KMS-11 (cell line): ENCODE measurements around the gene COL16A1.

Experiments used
- H2AFZ ChIP-seq: fragments of 200-600 bp; sonication (generic); 2 replicates; pipeline ENCODE4 v1.6.1; 2016; ENCODE audit warnings: antibody characterized with exemption, mixed run types, low read depth
- H3K27ac ChIP-seq: fragments of 200-600 bp; sonication (generic); 2 replicates; pipeline ENCODE4 v1.6.1; 2016; ENCODE audit warnings: mild to moderate bottlenecking, mixed run types
- H3K27me3 ChIP-seq: fragments of 200-600 bp; sonication (generic); 2 replicates; pipeline ENCODE4 v1.6.1; 2017; ENCODE audit warnings: mild to moderate bottlenecking, low read depth, mixed run types, moderate library complexity; ENCODE audit not compliant: insufficient read depth
- H3K36me3 ChIP-seq: fragments of 200-600 bp; sonication (generic); 2 replicates; pipeline ENCODE4 v1.6.1; 2017; ENCODE audit warnings: mild to moderate bottlenecking, mixed run types; ENCODE audit not compliant: insufficient read depth
- H3K4me1 ChIP-seq: fragments of 200-600 bp; sonication (generic); 2 replicates; pipeline ENCODE4 v1.6.1; 2016; ENCODE audit warnings: mild to moderate bottlenecking, low read depth, mixed run types; ENCODE audit not compliant: poor library complexity, severe bottlenecking
- H3K4me2 ChIP-seq: fragments of 200-600 bp; sonication (generic); 2 replicates; pipeline ENCODE4 v1.7.0; 2016; ENCODE audit warnings: mild to moderate bottlenecking, mixed run types
- H3K4me3 ChIP-seq: fragments of 200-600 bp; sonication (generic); IDR thresholded peaks from 2 replicates; pipeline ENCODE4 v1.6.1; 2017; ENCODE audit warnings: low read depth, low read length, mixed read lengths; ENCODE audit not compliant: insufficient read depth
- H3K79me2 ChIP-seq: fragments of 200-600 bp; sonication (generic); 2 replicates; pipeline ENCODE4 v1.6.1; 2016; ENCODE audit warnings: low read depth, mixed run types; ENCODE audit not compliant: insufficient read depth
- H3K9ac ChIP-seq: fragments of 200-600 bp; sonication (generic); 2 replicates; pipeline ENCODE4 v1.6.1; 2016; ENCODE audit warnings: mild to moderate bottlenecking, mixed run types
- H4K20me1 ChIP-seq: fragments of 200-600 bp; sonication (generic); 2 replicates; pipeline ENCODE4 v1.6.1; 2016; ENCODE audit warnings: mild to moderate bottlenecking, mixed run types; ENCODE audit not compliant: insufficient read depth
- TF ChIP-seq, protein P1 (sequence below): fragments of 200-600 bp; sonication (generic); conservative IDR thresholded peaks from 2 replicates; pipeline ENCODE4 v1.6.1; 2017; ENCODE audit warnings: low read depth, mild to moderate bottlenecking, antibody characterized with exemption, low read length, moderate library complexity, mixed read lengths

Gene COL16A1

DNA sequence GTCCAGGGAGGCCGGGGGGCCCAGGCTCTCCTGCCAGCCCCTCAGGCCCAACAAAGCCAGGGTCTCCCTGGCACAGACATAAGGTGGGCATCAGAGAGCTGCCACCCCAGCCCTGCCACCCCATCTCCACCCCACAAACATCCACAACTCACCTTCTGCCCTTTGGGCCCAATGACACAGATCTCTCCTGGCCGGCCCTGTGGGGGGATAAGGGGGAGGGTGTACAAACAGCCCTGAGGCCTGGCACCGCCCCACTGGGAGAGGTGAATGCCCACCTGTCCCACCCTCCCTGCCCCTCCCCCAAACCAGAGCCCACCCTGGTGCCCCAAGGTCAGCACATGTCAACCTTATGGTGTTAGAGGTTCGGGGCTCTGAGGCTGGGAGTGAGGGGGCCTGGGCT, 12.4 kb downstream of the COL16A1 start:
- H3K36me3 ChIP-seq: no peaks in the 10 kb centered on the region

DNA sequence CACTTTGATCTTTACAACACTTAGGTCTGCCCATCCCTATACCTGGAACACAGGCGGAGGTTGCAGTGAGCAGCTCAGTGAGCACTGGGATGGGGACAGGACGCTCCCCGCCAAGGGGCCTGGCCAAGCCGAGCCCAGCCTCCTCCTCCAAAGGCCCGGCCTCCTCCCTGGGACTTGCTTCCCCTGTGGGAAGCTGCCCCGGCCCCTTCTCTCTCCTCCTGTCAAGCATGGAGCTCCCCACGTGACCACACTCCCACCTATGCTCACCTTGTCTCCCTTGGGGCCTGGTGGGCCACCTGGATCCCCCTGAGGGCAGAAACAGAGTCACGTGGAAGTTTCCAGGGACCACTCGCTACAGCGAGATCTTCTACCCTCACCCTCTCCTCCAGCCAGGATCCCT, 12.9 kb downstream of the COL16A1 start:
- no peak overlapping the region for H3K9ac ChIP-seq
- H3K36me3 ChIP-seq: no peaks in the 10 kb centered on the region
- no peaks in the 10 kb centered on the region for H3K79me2 ChIP-seq
- H3K27me3 ChIP-seq: peaks cover 54% of the 10 kb centered on the region; the same call in 1 of the 2 replicates
- H3K4me3 ChIP-seq: no peak overlapping the region
- H3K4me1 ChIP-seq: no peaks in the 10 kb centered on the region
- no peaks in the 10 kb centered on the region for H4K20me1 ChIP-seq
- no peak overlapping the region for H3K27ac ChIP-seq
- TF ChIP-seq, protein P1, sequence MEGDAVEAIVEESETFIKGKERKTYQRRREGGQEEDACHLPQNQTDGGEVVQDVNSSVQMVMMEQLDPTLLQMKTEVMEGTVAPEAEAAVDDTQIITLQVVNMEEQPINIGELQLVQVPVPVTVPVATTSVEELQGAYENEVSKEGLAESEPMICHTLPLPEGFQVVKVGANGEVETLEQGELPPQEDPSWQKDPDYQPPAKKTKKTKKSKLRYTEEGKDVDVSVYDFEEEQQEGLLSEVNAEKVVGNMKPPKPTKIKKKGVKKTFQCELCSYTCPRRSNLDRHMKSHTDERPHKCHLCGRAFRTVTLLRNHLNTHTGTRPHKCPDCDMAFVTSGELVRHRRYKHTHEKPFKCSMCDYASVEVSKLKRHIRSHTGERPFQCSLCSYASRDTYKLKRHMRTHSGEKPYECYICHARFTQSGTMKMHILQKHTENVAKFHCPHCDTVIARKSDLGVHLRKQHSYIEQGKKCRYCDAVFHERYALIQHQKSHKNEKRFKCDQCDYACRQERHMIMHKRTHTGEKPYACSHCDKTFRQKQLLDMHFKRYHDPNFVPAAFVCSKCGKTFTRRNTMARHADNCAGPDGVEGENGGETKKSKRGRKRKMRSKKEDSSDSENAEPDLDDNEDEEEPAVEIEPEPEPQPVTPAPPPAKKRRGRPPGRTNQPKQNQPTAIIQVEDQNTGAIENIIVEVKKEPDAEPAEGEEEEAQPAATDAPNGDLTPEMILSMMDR: no peak
- no peak overlapping the region for H2AFZ ChIP-seq
- no peak overlapping the region for H3K4me2 ChIP-seq

More for the DNA sequence above, 12.4 kb downstream of the COL16A1 start:
- H3K27me3 ChIP-seq: peaks cover 49% of the 10 kb centered on the region; the same call in 1 of the 2 replicates
- H3K9ac ChIP-seq: no peak overlapping the region
- TF ChIP-seq, protein P1: no peak
- H3K79me2 ChIP-seq: no peaks in the 10 kb centered on the region
- H2AFZ ChIP-seq: no peak overlapping the region
- no peaks in the 10 kb centered on the region for H4K20me1 ChIP-seq
- H3K4me3 ChIP-seq: no peak overlapping the region
- no peaks in the 10 kb centered on the region for H3K4me1 ChIP-seq
- no peak overlapping the region for H3K4me2 ChIP-seq
- H3K27ac ChIP-seq: no peak overlapping the region

DNA sequence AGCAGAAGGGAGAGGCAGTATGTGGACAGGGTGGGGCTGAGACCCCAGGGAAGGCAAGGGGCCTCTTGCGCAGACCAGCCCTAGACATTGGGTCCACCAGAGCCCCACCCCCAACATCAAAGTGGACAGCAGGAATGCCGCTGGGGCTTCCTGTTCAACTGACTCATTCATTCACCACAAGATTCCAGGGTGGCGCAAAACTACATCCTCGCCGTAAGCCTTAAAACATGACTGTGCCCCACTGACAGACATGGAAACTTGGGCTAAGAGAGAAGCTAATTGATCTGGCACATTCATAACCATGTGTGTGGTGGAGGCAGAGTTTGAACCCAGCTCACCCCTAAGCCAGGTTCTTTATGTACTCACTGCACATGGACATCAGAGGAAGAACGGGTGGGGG, 14.0 kb downstream of the COL16A1 start:
- H3K9ac ChIP-seq: no peak overlapping the region
- H3K79me2 ChIP-seq: no peaks in the 10 kb centered on the region
- H3K4me1 ChIP-seq: no peaks in the 10 kb centered on the region
- H3K27me3 ChIP-seq: peaks cover 65% of the 10 kb centered on the region
- TF ChIP-seq, protein P1: no peak
- H2AFZ ChIP-seq: no peak overlapping the region
- no peak overlapping the region for H3K4me3 ChIP-seq
- no peaks in the 10 kb centered on the region for H4K20me1 ChIP-seq
- H3K4me2 ChIP-seq: no peak overlapping the region
- no peak overlapping the region for H3K27ac ChIP-seq
- H3K36me3 ChIP-seq: no peaks in the 10 kb centered on the region

DNA sequence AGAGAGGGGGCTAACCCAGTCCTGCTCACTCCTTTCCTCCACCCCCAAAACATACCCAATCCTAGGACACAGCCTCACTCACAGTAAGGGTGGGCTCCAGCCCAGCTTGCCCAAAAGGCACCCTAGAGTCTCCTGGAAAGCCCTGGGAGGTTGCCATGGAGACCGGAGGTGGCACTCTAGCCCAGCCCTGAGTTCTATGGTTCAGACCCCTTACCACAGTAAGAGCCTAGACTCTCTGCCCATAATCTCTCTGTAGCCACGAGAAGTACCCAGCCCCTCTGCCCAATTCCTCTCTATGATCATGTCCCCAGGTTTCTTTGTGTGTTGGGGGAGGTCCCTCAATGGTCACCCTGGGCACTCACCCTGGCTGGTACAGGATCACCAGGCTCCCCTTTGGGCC, 14.4 kb downstream of the COL16A1 start:
- no peak overlapping the region for H3K27ac ChIP-seq
- H3K9ac ChIP-seq: no peak overlapping the region
- no peak overlapping the region for H3K4me3 ChIP-seq
- no peaks in the 10 kb centered on the region for H3K36me3 ChIP-seq
- H4K20me1 ChIP-seq: no peaks in the 10 kb centered on the region
- no peaks in the 10 kb centered on the region for H3K4me1 ChIP-seq
- H3K79me2 ChIP-seq: no peaks in the 10 kb centered on the region
- no peak overlapping the region for H2AFZ ChIP-seq
- no peak overlapping the region for H3K4me2 ChIP-seq
- peaks cover 70% of the 10 kb centered on the region for H3K27me3 ChIP-seq
- TF ChIP-seq, protein P1: no peak
